ENCODE results near the gene SGMS2. TPM values are rescaled to one million over a fixed set of nuclear protein-coding genes. Genes with fewer than 3 reads are reported as not detected.
"Not testable (repeated sequence)": the region's sequence is repeated elsewhere in the genome, so short reads cannot be mapped to it uniquely, and the experiment has no call there.

SGMS2 gene
- total RNA-seq, 1 donor from 2014 or later = 18.5 TPM

DNA sequence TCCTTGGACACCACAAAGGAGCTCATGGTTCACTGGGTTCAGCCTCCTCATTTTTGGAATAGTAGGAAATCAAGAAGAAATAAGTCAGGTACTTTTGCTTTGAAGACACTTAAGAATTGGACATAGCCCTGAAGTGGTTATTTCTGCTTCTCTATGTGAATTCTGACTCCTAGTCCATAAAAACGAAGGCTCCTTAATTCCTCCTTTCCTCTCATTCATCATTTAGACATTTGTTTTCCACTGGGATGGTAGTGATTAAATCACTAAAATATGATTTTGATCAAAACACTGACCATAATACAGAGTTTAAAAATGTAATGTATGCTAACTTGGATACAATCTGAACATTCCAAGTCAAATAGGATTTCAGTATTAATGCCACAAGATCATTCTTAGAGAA is 71.9 kb downstream of the SGMS2 start:
- DNase-seq = no peak
- no peak for ATAC-seq (ENCODE audit: poor library complexity)
- intact Hi-C loops (cut with DNase I) = no loop called here

DNA sequence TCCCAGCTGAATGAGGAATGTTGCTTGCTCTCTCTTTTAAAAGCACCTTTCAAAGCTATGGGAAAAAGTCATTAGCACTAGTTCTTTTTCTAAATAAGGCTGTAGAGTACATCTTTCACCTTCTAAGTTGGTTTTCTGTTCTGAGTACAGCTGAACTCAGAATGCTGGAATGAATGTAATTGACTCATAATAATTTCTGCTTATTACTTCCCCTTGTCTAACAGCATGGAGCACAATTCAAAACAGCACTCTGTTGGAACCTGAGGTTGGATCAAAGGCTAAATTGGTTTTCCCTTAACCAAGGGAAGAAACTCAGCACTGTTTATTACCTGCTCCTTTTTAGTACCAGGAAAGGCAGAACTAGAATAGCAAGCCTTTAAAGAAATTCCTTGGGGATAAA is 73.1 kb downstream of the SGMS2 start:
- no peak for ATAC-seq (ENCODE audit: poor library complexity)
- intact Hi-C loops (cut with DNase I) = no loop called here
- DNase-seq = no peak

DNA sequence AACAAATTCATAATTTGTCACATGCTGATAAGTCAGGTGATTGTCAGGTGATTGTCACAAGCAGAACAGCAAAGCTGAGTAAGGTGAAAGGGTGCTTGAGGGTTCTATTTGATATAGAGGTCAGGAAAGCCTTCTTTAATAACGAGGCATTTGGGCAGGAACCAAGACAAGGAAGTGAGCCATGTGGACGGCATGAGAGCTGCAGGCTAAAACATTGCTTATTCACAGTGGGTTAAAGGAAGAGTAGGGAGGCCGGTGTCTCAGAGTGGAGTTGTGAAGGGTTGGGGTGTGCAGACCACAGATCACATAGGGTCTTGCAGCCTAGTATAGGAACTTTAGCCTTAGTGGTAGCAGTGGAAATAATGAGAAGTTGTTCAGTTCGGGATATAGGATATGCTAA is 75.3 kb downstream of the SGMS2 start:
- intact Hi-C loops (cut with DNase I) = no loop called here
- ATAC-seq (ENCODE audit: poor library complexity) (no peak), DNase-seq (no peak)

DNA sequence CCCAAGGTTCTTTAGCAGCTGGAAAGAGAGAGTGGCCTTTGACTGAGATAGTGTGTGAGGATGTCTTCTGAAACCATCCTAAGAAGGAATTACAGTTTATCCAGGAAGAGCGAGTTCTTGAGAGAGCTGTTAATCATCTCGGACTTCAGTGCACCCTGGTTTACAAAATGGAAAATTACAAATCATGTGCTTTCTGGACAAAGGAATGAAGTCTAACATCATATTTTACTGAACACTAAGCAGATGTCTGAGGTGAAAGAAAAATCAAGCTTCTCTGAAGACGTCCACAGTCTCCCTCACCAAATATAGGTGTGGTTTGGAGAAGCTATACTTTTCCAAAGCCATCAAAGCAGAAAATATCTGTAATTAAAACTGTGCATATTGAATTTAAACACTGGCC is 75.8 kb downstream of the SGMS2 start:
- ATAC-seq (ENCODE audit: poor library complexity) = no peak
- intact Hi-C loops (cut with DNase I) = no loop called here
- DNase-seq = no peak

DNA sequence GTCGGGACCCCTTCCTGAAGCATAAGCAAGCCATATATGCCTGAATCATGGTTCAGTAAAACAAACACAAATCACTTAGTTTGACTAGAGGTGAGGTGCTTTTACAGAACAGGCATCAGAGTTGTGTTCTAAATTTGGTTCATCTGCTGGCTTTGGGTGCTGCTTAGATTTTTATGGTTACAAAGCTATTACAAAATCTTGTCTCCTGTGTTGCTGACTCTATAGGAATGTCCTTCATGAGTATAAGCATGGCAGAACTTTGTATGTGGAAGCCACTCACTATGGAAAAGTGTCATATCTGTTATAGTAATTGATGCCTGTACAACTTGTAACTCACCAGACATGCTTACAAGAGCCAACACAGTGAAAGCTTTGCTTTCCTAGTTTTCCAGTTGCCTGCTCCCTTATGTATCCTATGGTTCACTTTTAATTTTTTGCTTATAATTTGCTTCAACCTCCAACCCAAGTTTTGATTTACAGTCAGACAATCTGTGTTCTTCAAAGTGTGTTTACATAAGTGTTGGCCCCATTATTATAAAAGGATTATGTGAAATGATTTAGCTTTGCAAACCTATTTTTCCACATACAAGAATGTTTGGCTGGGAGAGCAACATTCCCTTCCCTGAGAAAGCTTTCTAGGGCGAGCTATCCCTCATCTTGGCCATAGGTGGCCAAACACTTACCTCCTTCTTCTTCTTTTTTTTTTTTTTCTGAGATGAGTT is 76.6 kb downstream of the SGMS2 start:
- DNase-seq (no peak), ATAC-seq (ENCODE audit: poor library complexity) (peak; percentile 45)
- intact Hi-C loops (cut with DNase I) = no loop called here

DNA sequence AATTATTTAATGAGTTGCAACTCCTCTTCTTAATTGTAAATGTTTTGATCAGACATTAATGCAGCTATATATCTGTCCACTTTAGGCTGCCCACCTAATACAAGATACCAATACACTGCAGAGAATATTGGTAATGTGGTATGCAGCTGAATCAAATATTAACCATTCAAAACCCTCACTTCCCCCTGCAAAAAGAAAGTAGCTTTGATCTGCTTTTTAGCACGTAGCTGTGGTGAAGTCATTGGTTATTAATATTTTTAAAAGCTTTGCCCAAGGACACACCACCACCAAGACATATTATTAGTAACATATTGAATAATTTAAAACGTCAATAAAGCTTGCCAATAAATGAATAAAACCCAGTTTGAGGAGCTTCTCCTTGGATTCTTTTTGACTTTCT is 78.0 kb downstream of the SGMS2 start:
- no peak for ATAC-seq (ENCODE audit: poor library complexity)
- no peak for DNase-seq
- intact Hi-C loops (cut with DNase I) = no loop called here

DNA sequence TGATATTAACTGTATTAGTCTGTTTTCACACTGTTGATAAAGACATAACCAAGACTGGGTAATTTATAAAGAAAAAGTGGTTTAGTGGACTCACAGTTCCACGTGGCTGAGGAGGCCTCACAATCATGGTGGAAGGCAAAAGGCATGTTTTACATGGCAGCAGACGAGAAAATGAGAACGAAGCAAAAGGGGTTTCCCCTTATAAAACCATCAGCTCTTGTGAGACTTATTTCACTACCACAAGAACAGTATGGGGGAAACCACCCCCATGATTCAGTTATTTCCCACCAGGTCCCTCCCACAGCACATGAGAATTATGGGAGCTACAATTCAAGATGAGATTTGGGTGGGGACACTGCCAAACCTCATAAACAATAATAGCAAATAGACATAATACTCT is 80.3 kb downstream of the SGMS2 start:
- DNase-seq; intact Hi-C loops (cut with DNase I): not testable (repeated sequence)

DNA sequence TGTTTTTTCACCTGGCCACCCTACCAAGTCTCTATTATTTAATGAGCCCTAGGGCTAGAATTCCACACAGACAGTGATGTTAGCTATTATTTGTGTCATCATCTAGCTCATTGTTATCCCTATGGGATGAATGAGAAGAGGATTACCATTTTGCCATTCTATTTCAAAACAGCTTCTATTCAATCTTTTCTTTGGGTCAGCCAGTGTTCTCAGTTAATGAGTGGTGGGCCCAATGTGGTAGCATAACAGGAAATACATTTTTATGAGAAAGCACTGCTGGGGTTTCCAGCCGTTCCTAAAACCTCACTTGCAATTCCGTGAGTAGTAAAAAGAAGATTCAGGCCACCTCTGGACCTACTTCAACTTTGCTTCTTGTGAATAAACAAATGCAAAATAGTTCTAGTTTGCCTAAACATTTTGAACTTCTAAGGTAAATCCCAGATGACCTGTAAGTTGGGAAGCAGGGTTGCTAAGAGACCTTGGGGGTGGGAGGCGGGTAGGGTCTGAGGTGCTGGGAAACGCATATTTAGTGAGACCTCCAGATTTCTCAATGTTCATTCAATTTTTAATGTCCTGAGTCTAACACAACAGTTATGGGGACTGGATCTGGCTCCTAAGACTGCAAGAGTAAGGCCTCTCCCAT is 81.8 kb downstream of the SGMS2 start:
- no peak for ATAC-seq (ENCODE audit: poor library complexity)
- no peak for DNase-seq
- intact Hi-C loops (cut with DNase I) = no loop called here

More for the DNA sequence above, 80.3 kb downstream of the SGMS2 start:
- ATAC-seq (ENCODE audit: poor library complexity) = not testable (repeated sequence)

DNA sequence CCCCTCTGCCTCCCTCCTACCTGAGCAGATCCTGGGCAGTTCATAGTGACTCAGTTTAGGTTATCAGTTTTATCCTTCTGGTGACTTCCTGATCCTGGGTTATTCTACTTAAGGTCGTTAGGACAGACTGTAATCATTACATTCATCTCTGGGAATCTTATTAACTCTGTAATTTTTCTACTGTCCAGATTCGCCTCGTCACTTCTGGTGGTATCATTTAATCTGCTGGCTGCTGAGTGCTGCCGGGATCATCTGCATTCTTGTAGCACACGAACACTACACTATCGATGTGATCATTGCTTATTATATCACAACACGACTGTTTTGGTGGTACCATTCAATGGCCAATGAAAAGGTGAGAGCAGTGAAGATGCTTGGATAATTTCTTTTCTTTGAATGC is 83.6 kb downstream of the SGMS2 start:
- no peak for DNase-seq
- ATAC-seq (ENCODE audit: poor library complexity) = no peak
- intact Hi-C loops (cut with DNase I) = no loop called here

DNA sequence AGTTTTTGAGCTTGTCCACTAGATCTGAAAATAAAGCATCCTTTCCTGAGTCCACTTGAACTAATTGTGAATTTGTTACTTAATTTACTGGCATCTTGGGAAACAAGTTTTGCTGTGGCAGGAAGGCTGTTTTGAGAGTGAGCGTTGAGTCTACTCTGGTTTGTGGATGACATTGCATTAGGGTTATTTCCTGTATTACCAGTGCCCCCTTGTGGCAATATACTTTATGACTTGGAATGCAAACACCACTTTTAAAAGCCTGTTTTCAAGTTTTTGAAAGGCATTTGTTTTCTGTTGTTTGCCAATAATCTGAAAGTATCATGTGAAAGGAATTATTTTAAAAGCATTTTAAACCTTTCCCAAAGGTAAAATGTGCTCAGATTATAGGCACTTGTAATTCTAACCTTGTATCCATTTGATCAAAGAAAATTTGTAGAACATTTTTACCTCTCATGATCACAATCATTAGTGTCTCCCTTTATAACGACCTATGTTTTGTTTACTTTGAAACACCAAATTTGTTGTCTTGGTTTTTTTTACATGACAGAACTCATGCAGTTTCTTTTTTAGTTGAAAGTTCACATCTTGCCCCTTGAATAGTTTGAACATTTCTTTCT is 88.7 kb downstream of the SGMS2 start:
- DNase-seq = no peak
- intact Hi-C loops (cut with DNase I) = loop anchor here (5.0 kb wide), 1 partner anchor 91 kb away; the partner anchor contains the start of gene SGMS2
- ATAC-seq (ENCODE audit: poor library complexity) = peak; percentile 91

DNA sequence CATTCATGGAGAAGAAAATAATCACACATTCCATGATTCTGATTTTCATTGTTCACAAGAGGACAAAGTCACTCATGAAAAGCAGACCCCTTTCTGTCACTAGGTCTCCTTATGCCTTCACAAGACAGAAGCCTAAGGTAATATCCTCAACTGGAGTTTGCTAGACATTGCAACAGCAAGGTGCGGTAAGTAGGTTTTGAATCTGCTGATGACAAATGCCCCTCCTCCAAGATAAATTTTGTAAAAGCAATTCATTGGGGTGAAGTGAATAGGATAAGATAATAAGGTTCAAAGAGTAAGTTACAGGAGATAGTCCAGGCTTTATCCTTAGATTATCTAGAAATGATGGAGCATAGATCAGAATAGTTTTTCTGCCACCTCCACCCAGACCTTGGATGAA is 90.5 kb downstream of the SGMS2 start:
- intact Hi-C loops (cut with DNase I) = loop anchor here (2.0 kb wide), 1 partner anchor 160 kb away; no protein-coding TSS in a partner anchor
- ATAC-seq (ENCODE audit: poor library complexity) (no peak), DNase-seq (no peak)

DNA sequence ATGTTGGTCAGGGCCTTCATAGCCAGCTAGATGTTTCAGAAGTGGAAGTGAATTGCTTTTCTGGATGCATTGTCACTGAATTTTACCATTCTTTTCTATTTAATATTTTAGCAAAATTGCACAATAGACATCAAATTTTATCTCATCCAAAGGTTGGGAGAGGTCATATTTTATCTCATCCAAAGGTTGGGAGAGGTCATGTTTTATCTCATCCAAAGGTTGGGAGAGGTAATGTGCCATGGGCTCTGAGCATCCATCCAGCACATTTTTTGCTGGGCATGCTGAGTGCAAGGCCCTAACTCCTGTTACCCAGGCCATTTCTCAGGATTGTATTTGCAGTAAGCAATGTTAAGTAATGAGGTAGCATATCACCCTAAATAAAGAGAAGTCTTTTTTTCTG is 91.9 kb downstream of the SGMS2 start:
- intact Hi-C loops (cut with DNase I) = no loop called here
- DNase-seq (no peak), ATAC-seq (ENCODE audit: poor library complexity) (no peak)

DNA sequence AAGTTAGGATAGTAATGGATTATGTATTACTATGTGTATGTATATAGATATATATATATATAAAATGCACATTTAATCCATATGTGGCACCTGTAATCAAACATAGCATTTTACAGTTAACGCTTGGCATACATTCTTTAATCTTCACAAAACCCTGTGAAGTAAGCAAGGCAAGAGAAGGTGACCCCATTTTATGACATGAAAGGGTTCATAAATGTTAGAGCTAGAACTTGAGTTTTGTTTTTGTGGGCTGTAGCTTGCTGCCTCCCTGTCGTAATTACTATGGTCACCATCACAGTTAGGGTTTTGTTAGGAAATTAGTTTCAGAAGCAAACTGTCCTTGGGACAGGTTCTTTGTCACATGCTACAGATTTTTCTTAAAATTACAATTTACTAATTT is 92.8 kb downstream of the SGMS2 start:
- intact Hi-C loops (cut with DNase I) = no loop called here

DNA sequence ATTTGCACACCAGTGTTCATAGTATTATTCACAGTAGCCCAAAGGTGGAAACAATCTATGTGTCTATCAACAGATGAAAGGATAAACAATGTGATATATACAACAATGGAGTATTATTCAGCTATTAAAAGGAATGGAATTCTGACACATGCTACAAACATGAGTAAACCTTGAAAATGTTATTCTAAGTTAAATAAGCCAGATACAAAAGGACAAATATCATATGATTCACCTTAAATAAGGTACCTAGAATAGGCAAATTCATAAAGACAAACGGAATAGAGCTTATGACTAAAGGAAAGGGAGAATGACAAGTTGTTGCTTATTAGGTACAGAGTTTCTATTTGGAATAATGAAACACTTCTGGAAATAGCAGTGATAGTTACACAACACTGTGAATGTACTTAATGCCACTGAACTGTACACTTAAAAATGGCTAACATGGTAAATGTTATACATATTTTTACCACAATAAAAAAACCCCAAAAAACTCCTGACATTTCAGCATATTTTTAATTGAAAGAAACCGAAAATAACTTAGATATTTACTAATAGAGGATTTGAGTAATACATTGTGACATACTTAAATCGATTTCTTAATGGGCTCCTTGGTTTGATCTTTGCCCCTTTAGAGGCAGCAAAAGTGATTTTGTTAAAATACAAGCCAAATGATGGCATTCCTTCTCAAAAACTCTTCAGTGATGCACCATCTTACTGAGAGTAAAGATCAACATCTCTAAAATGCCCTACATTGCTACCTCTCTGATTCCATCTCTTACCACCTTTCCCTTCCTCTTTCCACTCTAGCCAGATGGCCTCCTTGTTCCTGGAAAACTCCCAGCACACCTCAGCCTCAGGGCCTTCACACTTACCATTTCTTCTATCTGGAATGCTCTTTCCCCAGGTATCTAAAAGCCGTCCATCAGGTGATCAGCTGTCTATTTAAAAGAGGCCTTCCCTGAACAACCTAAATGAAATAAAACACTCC is 98.0 kb downstream of the SGMS2 start:
- intact Hi-C loops (cut with DNase I) = no loop called here
- DNase-seq (no peak), ATAC-seq (ENCODE audit: poor library complexity) (no peak)

More for the DNA sequence above, 92.8 kb downstream of the SGMS2 start:
- no peak for ATAC-seq (ENCODE audit: poor library complexity)
- no peak for DNase-seq

DNA sequence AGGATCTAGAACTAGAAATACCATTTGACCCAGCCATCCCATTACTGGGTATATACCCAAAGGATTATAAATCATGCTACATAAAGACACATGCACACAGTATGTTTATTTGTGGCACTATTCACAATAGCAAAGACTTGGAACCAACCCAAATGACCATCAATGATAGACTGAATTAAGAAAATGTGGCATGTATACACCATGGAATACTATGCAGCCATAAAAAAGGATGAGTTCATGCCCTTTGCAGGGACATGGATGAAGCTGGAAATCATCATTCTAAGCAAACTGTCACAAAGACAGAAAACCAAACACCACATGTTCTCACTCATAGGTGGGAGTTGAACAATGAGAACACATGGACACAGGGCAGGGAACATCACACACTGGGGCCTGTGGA is 101.0 kb downstream of the SGMS2 start:
- ATAC-seq (ENCODE audit: poor library complexity); DNase-seq; intact Hi-C loops (cut with DNase I): not testable (repeated sequence)

DNA sequence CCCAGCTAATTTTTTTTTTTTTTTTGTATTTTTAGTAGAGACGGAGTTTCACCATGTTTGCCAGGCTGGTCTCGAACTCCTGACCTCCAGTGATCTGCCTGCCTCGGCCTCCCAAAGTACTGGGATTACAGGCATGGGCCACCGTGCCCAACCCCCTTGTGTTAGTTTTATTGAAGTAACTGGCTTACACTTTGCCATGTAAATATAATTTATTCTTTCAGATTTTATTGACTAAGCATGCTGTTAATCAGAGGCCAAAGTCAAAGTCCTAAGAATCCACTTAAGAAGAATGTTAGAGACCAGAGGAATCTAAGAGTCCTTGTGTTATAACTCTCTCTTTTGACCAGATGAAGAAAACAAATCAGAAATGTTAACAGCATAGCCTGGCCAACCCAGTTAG is 102.1 kb downstream of the SGMS2 start:
- intact Hi-C loops (cut with DNase I); ATAC-seq (ENCODE audit: poor library complexity); DNase-seq: not testable (repeated sequence)

DNA sequence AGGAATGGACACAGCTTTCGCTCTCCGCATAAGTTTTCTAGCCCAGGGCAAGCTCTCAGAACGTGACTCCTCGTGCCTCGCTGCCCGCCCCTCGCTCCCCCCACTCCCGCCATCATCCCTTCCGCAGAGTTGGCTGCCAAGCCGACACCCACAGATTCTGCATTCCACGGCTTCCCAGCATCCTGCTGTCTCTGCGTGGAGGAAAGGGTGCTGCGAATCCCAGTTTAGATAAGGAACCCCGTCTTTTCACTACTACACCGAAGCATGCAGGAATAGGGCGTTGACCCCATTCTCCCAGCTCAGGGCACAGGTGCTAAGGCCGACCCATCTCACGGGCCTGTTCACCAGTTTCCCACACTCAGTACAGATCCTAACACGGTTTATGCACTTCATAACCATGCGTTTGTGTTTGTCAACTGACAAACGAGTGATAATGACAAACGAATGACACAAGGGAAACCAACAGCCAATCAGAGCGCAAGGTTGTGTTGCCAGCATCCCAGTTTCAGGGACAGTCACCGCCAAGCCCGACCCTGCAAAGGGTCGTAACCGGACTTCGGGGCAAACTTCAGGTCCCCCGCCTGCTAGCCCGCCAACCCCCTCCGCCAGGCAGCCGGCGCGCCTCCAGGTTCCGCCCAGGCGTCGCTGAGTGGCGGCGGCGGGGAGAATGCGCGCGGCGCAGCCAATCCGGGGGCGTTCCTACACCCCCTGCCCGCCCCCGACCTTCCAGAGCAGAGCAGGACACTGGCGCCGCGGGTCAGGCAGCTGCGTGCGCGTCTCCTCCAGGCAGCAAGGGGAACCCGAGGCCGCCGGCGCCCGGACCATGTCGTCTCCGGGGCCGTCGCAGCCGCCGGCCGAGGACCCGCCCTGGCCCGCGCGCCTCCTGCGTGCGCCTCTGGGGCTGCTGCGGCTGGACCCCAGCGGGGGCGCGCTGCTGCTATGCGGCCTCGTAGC is 106.4 kb downstream of the SGMS2 start, which contains the start of gene CYP2U1:
Gene CYP2U1 (plus strand): TSS at position 729 of the 954 bp plus-strand sequence. CDS start 95 bp downstream, at position 824.
- DNase-seq (peak; percentile 94), ATAC-seq (ENCODE audit: poor library complexity) (peak; percentile 99)
- intact Hi-C loops (cut with DNase I) = loop anchor here (10.0 kb wide), 1 partner anchor 64 kb away; no protein-coding TSS in a partner anchor
